ENCODE measurements around the gene NDUFS6. TPM values are rescaled to one million over a fixed set of nuclear protein-coding genes. Genes with fewer than 3 reads are reported as not detected.

Gene NDUFS6
- total and polyA plus RNA-seq, 4 donors: 12.5 to 98.9 (median 62.0) TPM

- Histone ChIP-seq H3K9me3 (ENCODE audit: control insufficient read depth, insufficient read depth, low read length) (no peaks in the 10 kb centered on the region), H3K4me3 (ENCODE audit: low read depth, low read length) (no peak overlapping the region), H3K27me3 (ENCODE audit: control insufficient read depth, insufficient read depth, low read length) (peaks cover 49% of the 10 kb centered on the region), H3K27ac (ENCODE audit: low read depth, low read length) (no peak overlapping the region), H3K36me3 (ENCODE audit: control insufficient read depth, insufficient read depth, low read length) (no peaks in the 10 kb centered on the region), H3K4me1 (ENCODE audit: control insufficient read depth, insufficient read depth, low read length) (peaks cover 11% of the 10 kb centered on the region)
- 45% methylated on average over 2 of the region's 3 CpGs for WGBS (ENCODE audit: insufficient coverage)
- no peak for DNase-seq (ENCODE audit: low read depth in 4 of 6, low spot score in 6 of 6)
These were observed 53.9 kb downstream of the NDUFS6 start for GRCh38 chr5:1855075-1855474.

DNA sequence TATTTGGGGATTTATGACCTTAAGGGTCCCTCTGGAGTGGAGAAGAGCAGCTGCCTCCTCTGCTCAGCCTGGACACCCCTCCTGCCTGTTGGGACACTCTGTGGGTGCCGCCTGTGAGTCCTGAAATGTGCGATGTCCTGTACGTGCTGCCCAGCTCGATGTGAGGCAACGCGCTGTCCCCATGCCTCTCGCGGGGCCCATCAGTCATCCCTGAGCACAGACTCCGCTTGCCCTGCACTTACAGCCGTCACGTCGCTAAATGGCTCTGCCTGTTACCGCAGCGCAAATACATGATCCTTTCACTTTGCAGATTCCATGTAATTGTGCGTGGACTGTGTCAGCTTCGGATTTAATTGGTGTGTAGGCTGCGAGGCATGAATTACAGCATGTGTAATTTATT is 54.4 kb downstream of the NDUFS6 start:
- H3K27me3 ChIP-seq (ENCODE audit: control insufficient read depth, insufficient read depth, low read length): peaks cover 44% of the 10 kb centered on the region
- WGBS (ENCODE audit: insufficient coverage): 44% methylated on average over 12 of the region's 17 CpGs

DNA sequence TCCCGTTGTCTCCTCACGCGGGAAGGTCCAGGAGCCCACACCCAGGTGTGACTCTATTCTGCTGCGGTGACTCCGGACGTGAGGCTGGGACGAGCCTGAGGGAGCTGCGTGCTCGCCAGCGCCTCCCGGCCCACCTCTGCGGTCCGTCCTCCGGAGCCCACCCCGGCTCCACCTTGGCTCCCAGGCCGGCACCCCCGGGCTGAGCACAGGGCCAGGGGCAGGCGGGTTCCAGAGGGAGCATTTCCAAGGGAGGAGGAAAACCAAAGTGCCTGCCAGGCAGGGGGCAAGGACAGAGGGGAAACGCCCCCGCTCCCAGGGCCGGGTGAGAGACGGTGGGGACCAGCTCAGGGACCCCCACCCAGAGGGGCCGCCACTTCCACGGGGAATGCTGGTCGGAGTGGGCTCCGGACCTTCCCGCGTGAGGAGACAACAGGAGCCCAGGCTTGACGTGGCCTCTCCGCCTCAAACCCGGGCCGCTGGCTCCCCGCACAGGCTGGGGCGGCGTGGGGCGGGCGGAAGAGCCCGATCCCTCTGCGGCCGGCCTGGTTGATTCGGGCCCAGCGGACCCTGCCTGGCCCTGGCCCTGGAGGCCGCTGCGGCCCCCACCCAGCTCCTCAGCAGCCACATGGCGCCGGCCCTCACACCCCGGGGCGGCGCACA is 55.5 kb downstream of the NDUFS6 start:
- H3K4me1 ChIP-seq (ENCODE audit: control insufficient read depth, insufficient read depth, low read length): peaks cover 9% of the 10 kb centered on the region
- no peak for DNase-seq (ENCODE audit: low read depth in 4 of 6, low spot score in 6 of 6)
- no peaks in the 10 kb centered on the region for H3K9me3 ChIP-seq (ENCODE audit: control insufficient read depth, insufficient read depth, low read length)
- peaks cover 33% of the 10 kb centered on the region for H3K27me3 ChIP-seq (ENCODE audit: control insufficient read depth, insufficient read depth, low read length)
- H3K36me3 ChIP-seq (ENCODE audit: control insufficient read depth, insufficient read depth, low read length): no peaks in the 10 kb centered on the region
- no peak overlapping the region for H3K27ac ChIP-seq (ENCODE audit: low read depth, low read length)
- WGBS (ENCODE audit: insufficient coverage): 82% methylated on average over 49 of the region's 49 CpGs
- H3K4me3 ChIP-seq (ENCODE audit: low read depth, low read length): no peak overlapping the region

More for the DNA sequence above, 54.4 kb downstream of the NDUFS6 start:
- no peaks in the 10 kb centered on the region for H3K9me3 ChIP-seq (ENCODE audit: control insufficient read depth, insufficient read depth, low read length)
- DNase-seq (ENCODE audit: low read depth in 4 of 6, low spot score in 6 of 6): peak in 1 of 6 donors; percentile 55
- H3K4me3 ChIP-seq (ENCODE audit: low read depth, low read length): no peak overlapping the region
- H3K4me1 ChIP-seq (ENCODE audit: control insufficient read depth, insufficient read depth, low read length): peaks cover 11% of the 10 kb centered on the region
- no peaks in the 10 kb centered on the region for H3K36me3 ChIP-seq (ENCODE audit: control insufficient read depth, insufficient read depth, low read length)
- H3K27ac ChIP-seq (ENCODE audit: low read depth, low read length): no peak overlapping the region

DNA sequence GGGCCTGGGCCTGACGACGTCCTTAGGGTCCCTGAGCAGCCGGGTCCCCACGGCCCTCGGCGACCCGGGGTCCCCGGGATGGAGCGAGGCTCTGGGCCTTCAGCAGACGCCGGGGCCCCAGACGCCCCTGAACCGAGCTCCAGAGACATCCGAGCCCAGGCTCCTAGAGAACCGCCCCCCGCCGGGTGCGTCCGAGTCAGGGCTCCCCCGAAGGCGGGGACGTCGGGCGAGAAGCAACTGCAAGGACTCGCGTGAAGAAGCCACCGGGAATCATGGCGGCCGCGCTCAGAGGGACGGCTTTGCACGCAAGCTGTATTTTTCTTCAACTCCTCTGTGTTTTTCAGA is 56.0 kb downstream of the NDUFS6 start:
- no peak for DNase-seq (ENCODE audit: low read depth in 4 of 6, low spot score in 6 of 6)
- peaks cover 28% of the 10 kb centered on the region for H3K27me3 ChIP-seq (ENCODE audit: control insufficient read depth, insufficient read depth, low read length)
- H3K27ac ChIP-seq (ENCODE audit: low read depth, low read length): no peak overlapping the region
- H3K4me3 ChIP-seq (ENCODE audit: low read depth, low read length): no peak overlapping the region
- peaks cover 6% of the 10 kb centered on the region for H3K4me1 ChIP-seq (ENCODE audit: control insufficient read depth, insufficient read depth, low read length)
- no peaks in the 10 kb centered on the region for H3K9me3 ChIP-seq (ENCODE audit: control insufficient read depth, insufficient read depth, low read length)
- no peaks in the 10 kb centered on the region for H3K36me3 ChIP-seq (ENCODE audit: control insufficient read depth, insufficient read depth, low read length)
- 92% methylated on average over 32 of the region's 32 CpGs for WGBS (ENCODE audit: insufficient coverage)

DNA sequence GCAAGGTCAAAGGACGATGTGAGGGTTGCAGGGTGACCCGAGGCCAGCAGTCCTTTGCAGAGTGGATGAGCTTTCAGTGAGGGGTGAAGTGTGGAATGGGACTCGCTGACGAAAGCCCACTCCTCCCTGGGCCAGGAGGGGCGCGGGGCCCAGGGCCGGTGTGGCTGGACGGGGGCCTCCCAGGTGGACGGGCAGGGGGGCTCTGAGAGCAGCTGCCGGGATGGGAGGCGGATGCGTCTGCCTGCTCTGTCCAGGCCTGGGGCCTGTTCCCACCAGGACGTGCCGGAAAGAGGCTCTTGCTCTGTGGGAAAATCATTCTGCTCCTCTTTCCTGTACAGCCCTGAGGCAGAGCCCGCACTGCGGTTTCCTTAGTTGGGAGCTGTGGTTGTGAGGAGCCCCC is 57.2 kb downstream of the NDUFS6 start:
- peaks cover 24% of the 10 kb centered on the region for H3K27me3 ChIP-seq (ENCODE audit: control insufficient read depth, insufficient read depth, low read length)
- H3K4me3 ChIP-seq (ENCODE audit: low read depth, low read length): no peak overlapping the region
- peaks cover 6% of the 10 kb centered on the region for H3K4me1 ChIP-seq (ENCODE audit: control insufficient read depth, insufficient read depth, low read length)
- no peak for DNase-seq (ENCODE audit: low read depth in 4 of 6, low spot score in 6 of 6)
- WGBS (ENCODE audit: insufficient coverage): 94% methylated on average over 13 of the region's 16 CpGs
- no peaks in the 10 kb centered on the region for H3K36me3 ChIP-seq (ENCODE audit: control insufficient read depth, insufficient read depth, low read length)
- no peaks in the 10 kb centered on the region for H3K9me3 ChIP-seq (ENCODE audit: control insufficient read depth, insufficient read depth, low read length)
- no peak overlapping the region for H3K27ac ChIP-seq (ENCODE audit: low read depth, low read length)

DNA sequence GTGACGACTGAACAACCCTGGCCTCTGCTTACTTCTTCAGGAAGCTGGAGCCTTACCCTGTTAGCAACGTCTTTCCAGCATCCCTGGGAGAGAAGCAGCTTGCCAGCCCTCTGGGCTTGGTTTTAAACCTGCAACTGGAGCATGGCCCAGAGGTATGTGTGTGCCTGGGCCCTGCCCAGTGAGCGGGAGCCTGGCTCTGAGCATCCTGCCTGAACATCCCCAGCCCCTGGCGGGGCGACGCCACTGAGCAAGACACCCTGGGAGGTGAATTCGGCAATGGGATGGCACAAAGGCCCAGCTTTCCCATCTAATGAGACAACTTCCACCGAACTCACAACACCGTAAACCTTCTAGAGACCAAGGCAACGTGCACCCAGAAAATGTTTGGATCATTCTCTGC is 57.9 kb downstream of the NDUFS6 start:
- no peak overlapping the region for H3K4me3 ChIP-seq (ENCODE audit: low read depth, low read length)
- H3K4me1 ChIP-seq (ENCODE audit: control insufficient read depth, insufficient read depth, low read length): peaks cover 6% of the 10 kb centered on the region
- peaks cover 19% of the 10 kb centered on the region for H3K27me3 ChIP-seq (ENCODE audit: control insufficient read depth, insufficient read depth, low read length)
- no peaks in the 10 kb centered on the region for H3K36me3 ChIP-seq (ENCODE audit: control insufficient read depth, insufficient read depth, low read length)
- no peak overlapping the region for H3K27ac ChIP-seq (ENCODE audit: low read depth, low read length)
- no peak for DNase-seq (ENCODE audit: low read depth in 4 of 6, low spot score in 6 of 6)
- 91% methylated on average over 9 of the region's 10 CpGs for WGBS (ENCODE audit: insufficient coverage)
- no peaks in the 10 kb centered on the region for H3K9me3 ChIP-seq (ENCODE audit: control insufficient read depth, insufficient read depth, low read length)

DNA sequence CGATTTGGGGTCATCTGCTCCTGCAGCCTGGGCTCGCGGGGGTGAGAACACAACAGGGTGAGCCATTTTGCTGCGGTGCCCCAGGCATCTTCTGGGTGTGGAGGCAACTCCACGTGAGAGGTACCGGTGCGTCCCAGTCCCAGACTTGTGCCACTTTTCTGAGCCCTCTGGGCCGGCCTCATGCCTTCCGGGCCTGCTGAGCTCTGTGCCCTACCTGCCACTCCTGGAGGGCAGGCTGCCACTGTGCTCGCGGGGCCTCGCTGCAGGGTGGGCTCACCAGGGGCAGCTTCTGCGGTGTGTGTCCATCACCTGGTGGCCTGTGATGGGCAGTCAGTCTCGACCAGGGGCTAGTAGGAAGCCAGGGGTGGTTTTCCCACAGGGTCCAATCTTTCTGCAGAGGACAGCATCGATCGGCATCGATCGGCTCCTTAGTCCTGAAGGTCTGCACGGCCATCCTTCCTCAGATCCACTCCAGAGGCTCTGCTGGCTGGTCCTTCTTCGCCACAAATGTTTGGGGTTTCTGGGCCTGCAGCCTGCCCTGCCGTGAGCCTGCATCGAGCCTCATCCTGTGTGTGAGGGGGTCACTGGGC is 58.9 kb downstream of the NDUFS6 start:
- no peak overlapping the region for H3K27ac ChIP-seq (ENCODE audit: low read depth, low read length)
- H3K9me3 ChIP-seq (ENCODE audit: control insufficient read depth, insufficient read depth, low read length): no peaks in the 10 kb centered on the region
- peaks cover 6% of the 10 kb centered on the region for H3K4me1 ChIP-seq (ENCODE audit: control insufficient read depth, insufficient read depth, low read length)
- no peak for DNase-seq (ENCODE audit: low read depth in 4 of 6, low spot score in 6 of 6)
- 92% methylated on average over 22 of the region's 22 CpGs for WGBS (ENCODE audit: insufficient coverage)
- no peaks in the 10 kb centered on the region for H3K36me3 ChIP-seq (ENCODE audit: control insufficient read depth, insufficient read depth, low read length)
- H3K27me3 ChIP-seq (ENCODE audit: control insufficient read depth, insufficient read depth, low read length): peaks cover 15% of the 10 kb centered on the region
- H3K4me3 ChIP-seq (ENCODE audit: low read depth, low read length): no peak overlapping the region

- Histone ChIP-seq H3K9me3 (ENCODE audit: control insufficient read depth, insufficient read depth, low read length) (no peaks in the 10 kb centered on the region), H3K27me3 (ENCODE audit: control insufficient read depth, insufficient read depth, low read length) (peaks cover 10% of the 10 kb centered on the region), H3K4me1 (ENCODE audit: control insufficient read depth, insufficient read depth, low read length) (peaks cover 6% of the 10 kb centered on the region), H3K27ac (ENCODE audit: low read depth, low read length) (no peak overlapping the region), H3K36me3 (ENCODE audit: control insufficient read depth, insufficient read depth, low read length) (no peaks in the 10 kb centered on the region), H3K4me3 (ENCODE audit: low read depth, low read length) (no peak overlapping the region)
- WGBS (ENCODE audit: insufficient coverage): 42% methylated on average over 7 of the region's 7 CpGs
- peak in 2 of 6 donors; percentile 65 to 77 for DNase-seq (ENCODE audit: low read depth in 4 of 6, low spot score in 6 of 6)
These were observed 59.7 kb downstream of the NDUFS6 start for GRCh38 chr5:1860949-1861348.

DNA sequence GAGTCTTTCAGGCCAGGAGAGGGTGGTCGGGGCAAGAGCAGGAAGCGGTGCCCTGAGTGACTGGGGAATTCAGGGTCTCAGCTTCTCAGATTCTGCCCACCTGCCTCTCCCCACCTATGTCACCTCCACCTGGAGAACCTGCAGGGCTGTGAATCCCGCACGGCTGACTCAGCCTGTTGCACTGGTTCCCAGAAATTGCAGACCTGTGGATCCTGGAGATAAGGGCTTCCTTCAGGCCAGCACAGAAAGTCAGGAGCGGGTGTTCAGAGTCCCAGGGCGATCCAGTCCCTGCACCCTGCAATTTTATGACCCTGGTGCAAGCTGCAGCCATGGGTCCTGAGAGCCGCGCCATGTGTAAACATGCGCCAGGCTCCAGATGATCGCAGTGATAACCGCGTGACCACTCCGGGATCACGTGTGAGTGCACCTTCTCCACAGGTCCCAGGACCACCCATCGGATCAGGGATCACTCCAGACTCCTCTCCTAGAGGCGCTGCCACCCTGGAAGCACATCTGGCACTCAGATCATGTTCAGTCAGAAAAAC is 63.8 kb downstream of the NDUFS6 start:
- WGBS (ENCODE audit: insufficient coverage): 93% methylated on average over 16 of the region's 16 CpGs
- no peak overlapping the region for H3K4me3 ChIP-seq (ENCODE audit: low read depth, low read length)
- DNase-seq (ENCODE audit: low read depth in 4 of 6, low spot score in 6 of 6): no peak
- H3K4me1 ChIP-seq (ENCODE audit: control insufficient read depth, insufficient read depth, low read length): peaks cover 9% of the 10 kb centered on the region
- H3K36me3 ChIP-seq (ENCODE audit: control insufficient read depth, insufficient read depth, low read length): no peaks in the 10 kb centered on the region
- no peaks in the 10 kb centered on the region for H3K9me3 ChIP-seq (ENCODE audit: control insufficient read depth, insufficient read depth, low read length)
- H3K27me3 ChIP-seq (ENCODE audit: control insufficient read depth, insufficient read depth, low read length): peaks cover 12% of the 10 kb centered on the region
- no peak overlapping the region for H3K27ac ChIP-seq (ENCODE audit: low read depth, low read length)

- Histone ChIP-seq H3K4me3 (ENCODE audit: low read depth, low read length) (no peak overlapping the region), H3K4me1 (ENCODE audit: control insufficient read depth, insufficient read depth, low read length) (peaks cover 9% of the 10 kb centered on the region), H3K27ac (ENCODE audit: low read depth, low read length) (no peak overlapping the region), H3K36me3 (ENCODE audit: control insufficient read depth, insufficient read depth, low read length) (no peaks in the 10 kb centered on the region), H3K27me3 (ENCODE audit: control insufficient read depth, insufficient read depth, low read length) (peaks cover 12% of the 10 kb centered on the region), H3K9me3 (ENCODE audit: control insufficient read depth, insufficient read depth, low read length) (no peaks in the 10 kb centered on the region)
- no peak for DNase-seq (ENCODE audit: low read depth in 4 of 6, low spot score in 6 of 6)
- WGBS (ENCODE audit: insufficient coverage): 82% methylated on average over 5 of the region's 14 CpGs
These were observed 64.3 kb downstream of the NDUFS6 start for GRCh38 chr5:1865486-1865885.
